ENCODE results near the gene TNFAIP8L1.

The TNFAIP8L1 gene

GRCh38 chr19:4657262-4657661 lies 17.9 kb downstream of the TNFAIP8L1 start:
- Histone ChIP-seq H3K4me2 (ENCODE audit: insufficient read depth, low read length) (no peak overlapping the region), H3K4me3 (ENCODE audit: low read depth in 1 of 2, low read length in 2 of 2) (no peak overlapping the region), H2AFZ (ENCODE audit: low read depth, low read length) (no peak overlapping the region), H3K4me1 (ENCODE audit: insufficient read depth, low read length) (no peaks in the 10 kb centered on the region), H4K20me1 (ENCODE audit: insufficient read depth, low read length) (peaks cover 12% of the 10 kb centered on the region), H3K9ac (ENCODE audit: low read depth, low read length) (no peak overlapping the region), H3K27me3 (ENCODE audit: insufficient read depth, low read length, poor library complexity) (no peaks in the 10 kb centered on the region), H3K36me3 (ENCODE audit: insufficient read depth, low read length) (peaks cover 72% of the 10 kb centered on the region), H3K79me2 (ENCODE audit: insufficient read depth, low read length) (no peaks in the 10 kb centered on the region), H3K27ac (ENCODE audit: low read length) (no peak overlapping the region), H3K9me3 (ENCODE audit: insufficient read depth, low read length, severe bottlenecking) (no peaks in the 10 kb centered on the region)
- ATAC-seq (ENCODE audit: insufficient read depth, low read depth): no peak
- TF ChIP-seq EZH2 (IDR thresholded peaks at IDR 0.05; ENCODE audit: borderline replicate concordance, low read depth, low read length, severe bottlenecking) (no peak), CTCF (IDR thresholded peaks at IDR 0.05; ENCODE audit: borderline replicate concordance, extremely low read depth, low read length, poor library complexity, severe bottlenecking) (no peak)
- no peak for DNase-seq

GRCh38 chr19:4657835-4658234 lies 18.5 kb downstream of the TNFAIP8L1 start:
- no peak overlapping the region for H3K27ac ChIP-seq (ENCODE audit: low read length)
- peaks cover 14% of the 10 kb centered on the region for H4K20me1 ChIP-seq (ENCODE audit: insufficient read depth, low read length)
- peaks cover 76% of the 10 kb centered on the region for H3K36me3 ChIP-seq (ENCODE audit: insufficient read depth, low read length)
- no peaks in the 10 kb centered on the region for H3K4me1 ChIP-seq (ENCODE audit: insufficient read depth, low read length)
- H3K9ac ChIP-seq (ENCODE audit: low read depth, low read length): no peak overlapping the region
- ATAC-seq (ENCODE audit: insufficient read depth, low read depth) (no peak), DNase-seq (no peak)
- H3K4me3 ChIP-seq (ENCODE audit: low read depth in 1 of 2, low read length in 2 of 2): no peak overlapping the region
- H3K79me2 ChIP-seq (ENCODE audit: insufficient read depth, low read length): no peaks in the 10 kb centered on the region
- TF ChIP-seq CTCF (IDR thresholded peaks at IDR 0.05; ENCODE audit: borderline replicate concordance, extremely low read depth, low read length, poor library complexity, severe bottlenecking) (no peak), EZH2 (IDR thresholded peaks at IDR 0.05; ENCODE audit: borderline replicate concordance, low read depth, low read length, severe bottlenecking) (no peak)
- H3K27me3 ChIP-seq (ENCODE audit: insufficient read depth, low read length, poor library complexity): no peaks in the 10 kb centered on the region
- H3K4me2 ChIP-seq (ENCODE audit: insufficient read depth, low read length): no peak overlapping the region
- H3K9me3 ChIP-seq (ENCODE audit: insufficient read depth, low read length, severe bottlenecking): no peaks in the 10 kb centered on the region
- no peak overlapping the region for H2AFZ ChIP-seq (ENCODE audit: low read depth, low read length)

GRCh38 chr19:4660181-4660791 lies 21.0 kb downstream of the TNFAIP8L1 start:
- TF ChIP-seq EZH2 (IDR thresholded peaks at IDR 0.05; ENCODE audit: borderline replicate concordance, low read depth, low read length, severe bottlenecking): no peak
- peak; percentile 63 for TF ChIP-seq CTCF (IDR thresholded peaks at IDR 0.05; ENCODE audit: borderline replicate concordance, extremely low read depth, low read length, poor library complexity, severe bottlenecking)
- H2AFZ ChIP-seq (ENCODE audit: low read depth, low read length): no peak overlapping the region
- H3K4me3 ChIP-seq (ENCODE audit: low read depth in 1 of 2, low read length in 2 of 2): no peak overlapping the region
- H3K27me3 ChIP-seq (ENCODE audit: insufficient read depth, low read length, poor library complexity): no peaks in the 10 kb centered on the region
- H3K27ac ChIP-seq (ENCODE audit: low read length): no peak overlapping the region
- peaks cover 87% of the 10 kb centered on the region for H3K36me3 ChIP-seq (ENCODE audit: insufficient read depth, low read length)
- no peak overlapping the region for H3K4me2 ChIP-seq (ENCODE audit: insufficient read depth, low read length)
- H3K4me1 ChIP-seq (ENCODE audit: insufficient read depth, low read length): 0 out of 2 replicates have a peak, but pooled peaks cover 3% of the 10 kb centered on the region
- peaks cover 26% of the 10 kb centered on the region for H4K20me1 ChIP-seq (ENCODE audit: insufficient read depth, low read length)
- ATAC-seq (ENCODE audit: insufficient read depth, low read depth): peak; percentile 77
- peak; percentile 53 for DNase-seq
- H3K9ac ChIP-seq (ENCODE audit: low read depth, low read length): no peak overlapping the region
- no peaks in the 10 kb centered on the region for H3K9me3 ChIP-seq (ENCODE audit: insufficient read depth, low read length, severe bottlenecking)
- H3K79me2 ChIP-seq (ENCODE audit: insufficient read depth, low read length): peaks cover 4% of the 10 kb centered on the region; the same call in 1 of the 2 replicates
